Neural cell (in vitro differentiated cells): ENCODE results near the gene WIPI1. TPM values are rescaled to one million over a fixed set of nuclear protein-coding genes. Genes with fewer than 3 reads are reported as not detected.

Experiments
- H2AFZ ChIP-seq: fragments of 200-600, 300-800 bp; sonication (generic), shearing (Covaris generic); 2 replicates; pipeline ENCODE4 v1.6.0; 2014; ENCODE audit warnings: low read depth, mild to moderate bottlenecking, antibody characterized with exemption, low read length, moderate library complexity
- H3F3A ChIP-seq: fragments of 200-600 bp; shearing (Covaris generic); 2 replicates; pipeline ENCODE4 v1.6.1; 2016; ENCODE audit warnings: mild to moderate bottlenecking, moderate library complexity, mixed read lengths, antibody characterized with exemption, low read length; ENCODE audit not compliant: insufficient read depth, poor library complexity, severe bottlenecking
- H3K27ac ChIP-seq: fragments of 200-600, 300-800 bp; sonication (generic), shearing (Covaris generic); 2 replicates; pipeline ENCODE4 v1.5.1; 2014; ENCODE audit warnings: mild to moderate bottlenecking, low read length, moderate library complexity
- H3K27me3 ChIP-seq: fragments of 300-800, 200-600 bp; sonication (generic), shearing (Covaris generic); 2 replicates; pipeline ENCODE4 v1.6.0; 2014; ENCODE audit warnings: mild to moderate bottlenecking, low read depth, low read length, moderate library complexity; ENCODE audit not compliant: insufficient read depth
- H3K36me3 ChIP-seq: fragments of 300-800, 200-600 bp; sonication (generic), shearing (Covaris generic); 2 replicates; pipeline ENCODE4 v1.5.1; 2014; ENCODE audit warnings: mild to moderate bottlenecking, antibody characterized with exemption, low read length, moderate library complexity; ENCODE audit not compliant: insufficient read depth
- H3K4me2 ChIP-seq: fragments of 300-800, 200-600 bp; sonication (generic), shearing (Covaris generic); 2 replicates; pipeline ENCODE4 v1.6.0; 2014; ENCODE audit warnings: mild to moderate bottlenecking, low read length
- H3K4me3 ChIP-seq: fragments of 300-800, 200-600 bp; sonication (generic), shearing (Covaris generic); 2 replicates; pipeline ENCODE4 v1.5.1; 2014; ENCODE audit warnings: mild to moderate bottlenecking, low read length, moderate library complexity
- H3K79me2 ChIP-seq: fragments of 200-600 bp; shearing (Covaris generic); replicated peaks from 2 replicates; pipeline ENCODE4 v1.6.0; 2014; ENCODE audit warnings: mild to moderate bottlenecking, low read length, moderate library complexity; ENCODE audit not compliant: insufficient read depth
- H3K9ac ChIP-seq: fragments of 300-800, 200-600 bp; sonication (generic), shearing (Covaris generic); 2 replicates; pipeline ENCODE4 v1.6.1; 2016; ENCODE audit warnings: mild to moderate bottlenecking, low read length, mixed read lengths
- H3K9me2 ChIP-seq: fragments of 200-600 bp; shearing (Covaris generic); 2 replicates; pipeline ENCODE4 v1.6.1; 2016; ENCODE audit warnings: mild to moderate bottlenecking, low read length, mixed read lengths; ENCODE audit not compliant: insufficient read depth
- H3K9me3 ChIP-seq: fragments of 200-600, 300-800 bp; sonication (generic), shearing (Covaris generic); 2 replicates; pipeline ENCODE4 v1.6.1; 2016; ENCODE audit warnings: mild to moderate bottlenecking, mixed run types, low read length, moderate library complexity, mixed read lengths
- H4K20me1 ChIP-seq: fragments of 200-600 bp; shearing (Covaris generic); 2 replicates; pipeline ENCODE4 v1.6.1; 2016; ENCODE audit warnings: mild to moderate bottlenecking, mixed run types; ENCODE audit not compliant: insufficient read depth
- CTCF ChIP-seq: fragments of 450-650 bp; IDR thresholded peaks from 2 replicates; pipeline ENCODE4 v1.5.1; 2014; ENCODE audit warnings: antibody characterized with exemption, mild to moderate bottlenecking, moderate library complexity; ENCODE audit not compliant: poor library complexity, severe bottlenecking
- EP300 ChIP-seq: fragments of 450-650 bp; conservative IDR thresholded peaks from 2 replicates; pipeline ENCODE4 v1.6.1; 2014; ENCODE audit warnings: antibody characterized with exemption, mild to moderate bottlenecking, moderate library complexity; ENCODE audit not compliant: poor library complexity, severe bottlenecking
- EZH2 ChIP-seq: fragments of 200-600, 300-800 bp; shearing (Covaris generic), sonication (generic); IDR thresholded peaks from 2 replicates; pipeline ENCODE4 v1.6.1; 2014; ENCODE audit warnings: antibody characterized with exemption, low read length, borderline replicate concordance, mild to moderate bottlenecking; ENCODE audit not compliant: insufficient read depth, poor library complexity, severe bottlenecking
- MXI1 ChIP-seq: fragments of 450-650 bp; conservative IDR thresholded peaks from 2 replicates; pipeline ENCODE4 v1.6.1; 2014; ENCODE audit warnings: antibody characterized with exemption, mild to moderate bottlenecking; ENCODE audit not compliant: poor library complexity, severe bottlenecking
- POLR2AphosphoS5 ChIP-seq: IDR thresholded peaks from 2 replicates; pipeline ENCODE4 v1.6.1; 2012
- RAD21 ChIP-seq: fragments of 450-650 bp; conservative IDR thresholded peaks from 2 replicates; pipeline ENCODE4 v1.6.1; 2014; ENCODE audit warnings: antibody characterized with exemption, mild to moderate bottlenecking, moderate library complexity
- SMC3 ChIP-seq: fragments of 450-650 bp; conservative IDR thresholded peaks from 2 replicates; pipeline ENCODE4 v1.6.1; 2014; ENCODE audit warnings: antibody characterized with exemption, mild to moderate bottlenecking, moderate library complexity; ENCODE audit not compliant: poor library complexity
- TAF1 ChIP-seq: IDR thresholded peaks from 2 replicates; pipeline ENCODE4 v1.6.1; 2012; ENCODE audit warnings: low read depth
- polyA plus RNA-seq: library from polyadenylated mRNA; depleted of rRNA; stranded (reverse); fragments of >200 nt; gene quantifications from 2 replicates; pipeline ENCODE4 v1.2.3, GENCODE V29; 2014
- TF ChIP-seq, protein P1 (sequence below): IDR thresholded peaks from 2 replicates; pipeline ENCODE4 v1.6.1; 2012; ENCODE audit warnings: borderline replicate concordance

The WIPI1 gene
- polyA plus RNA-seq, 1 donor from 2014 or later = 17.8 TPM

- Histone ChIP-seq H3K36me3 (no peaks in the 10 kb centered on the region), H2AFZ (no peak overlapping the region), H3K4me3 (no peak overlapping the region), H4K20me1 (no peaks in the 10 kb centered on the region), H3K9ac (no peak overlapping the region), H3K79me2 (no peaks in the 10 kb centered on the region), H3K9me3 (no peaks in the 10 kb centered on the region), H3K4me2 (no peak overlapping the region), H3K27me3 (no peaks in the 10 kb centered on the region), H3K9me2 (no peaks in the 10 kb centered on the region), H3F3A (no peaks in the 10 kb centered on the region), H3K27ac (no peak overlapping the region)
- TF ChIP-seq EZH2 (no peak), CTCF (no peak), EP300 (no peak), SMC3 (no peak), MXI1 (no peak), RAD21 (no peak), TAF1 (no peak), POLR2AphosphoS5 (no peak)
- TF ChIP-seq, protein P1, sequence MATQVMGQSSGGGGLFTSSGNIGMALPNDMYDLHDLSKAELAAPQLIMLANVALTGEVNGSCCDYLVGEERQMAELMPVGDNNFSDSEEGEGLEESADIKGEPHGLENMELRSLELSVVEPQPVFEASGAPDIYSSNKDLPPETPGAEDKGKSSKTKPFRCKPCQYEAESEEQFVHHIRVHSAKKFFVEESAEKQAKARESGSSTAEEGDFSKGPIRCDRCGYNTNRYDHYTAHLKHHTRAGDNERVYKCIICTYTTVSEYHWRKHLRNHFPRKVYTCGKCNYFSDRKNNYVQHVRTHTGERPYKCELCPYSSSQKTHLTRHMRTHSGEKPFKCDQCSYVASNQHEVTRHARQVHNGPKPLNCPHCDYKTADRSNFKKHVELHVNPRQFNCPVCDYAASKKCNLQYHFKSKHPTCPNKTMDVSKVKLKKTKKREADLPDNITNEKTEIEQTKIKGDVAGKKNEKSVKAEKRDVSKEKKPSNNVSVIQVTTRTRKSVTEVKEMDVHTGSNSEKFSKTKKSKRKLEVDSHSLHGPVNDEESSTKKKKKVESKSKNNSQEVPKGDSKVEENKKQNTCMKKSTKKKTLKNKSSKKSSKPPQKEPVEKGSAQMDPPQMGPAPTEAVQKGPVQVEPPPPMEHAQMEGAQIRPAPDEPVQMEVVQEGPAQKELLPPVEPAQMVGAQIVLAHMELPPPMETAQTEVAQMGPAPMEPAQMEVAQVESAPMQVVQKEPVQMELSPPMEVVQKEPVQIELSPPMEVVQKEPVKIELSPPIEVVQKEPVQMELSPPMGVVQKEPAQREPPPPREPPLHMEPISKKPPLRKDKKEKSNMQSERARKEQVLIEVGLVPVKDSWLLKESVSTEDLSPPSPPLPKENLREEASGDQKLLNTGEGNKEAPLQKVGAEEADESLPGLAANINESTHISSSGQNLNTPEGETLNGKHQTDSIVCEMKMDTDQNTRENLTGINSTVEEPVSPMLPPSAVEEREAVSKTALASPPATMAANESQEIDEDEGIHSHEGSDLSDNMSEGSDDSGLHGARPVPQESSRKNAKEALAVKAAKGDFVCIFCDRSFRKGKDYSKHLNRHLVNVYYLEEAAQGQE = no peak
Observed at GRCh38 chr17:68445671-68446070, 11.6 kb downstream of the WIPI1 start.

GRCh38 chr17:68443972-68444464 is 13.3 kb downstream of the WIPI1 start:
- Histone ChIP-seq H3F3A (no peaks in the 10 kb centered on the region), H3K9ac (no peak overlapping the region), H2AFZ (no peak overlapping the region), H3K79me2 (no peaks in the 10 kb centered on the region), H4K20me1 (no peaks in the 10 kb centered on the region), H3K9me2 (no peaks in the 10 kb centered on the region), H3K4me3 (no peak overlapping the region), H3K27me3 (no peaks in the 10 kb centered on the region), H3K27ac (no peak overlapping the region), H3K36me3 (no peaks in the 10 kb centered on the region), H3K9me3 (no peaks in the 10 kb centered on the region), H3K4me2 (no peak overlapping the region)
- no peak for TF ChIP-seq TAF1
- TF ChIP-seq RAD21 = no peak
- TF ChIP-seq EZH2 = no peak
- TF ChIP-seq, protein P1 = no peak
- TF ChIP-seq SMC3 = no peak
- TF ChIP-seq EP300 = no peak
- TF ChIP-seq CTCF = no peak
- no peak for TF ChIP-seq MXI1
- TF ChIP-seq POLR2AphosphoS5 = no peak
